H9 (cell line): ENCODE data around the gene C5orf15. TPM values are rescaled to one million over a fixed set of nuclear protein-coding genes. Genes with fewer than 3 reads are reported as not detected.

Experiments used
- DNase-seq: peaks from one replicate; pipeline ENCODE4 v3.0.0-alpha.2; 2017
- H2AFZ ChIP-seq: one replicate; pipeline ENCODE4 v1.6.1; 2013; ENCODE audit warnings: mild to moderate bottlenecking, low read length, control low read depth, moderate library complexity
- H2AK5ac ChIP-seq: 2 replicates; pipeline ENCODE4 v1.6.1; 2013; ENCODE audit warnings: low read length, control low read depth, mixed read lengths; ENCODE audit not compliant: insufficient read length
- H2BK120ac ChIP-seq: one replicate; pipeline ENCODE4 v1.6.1; 2013; ENCODE audit warnings: low read depth, mild to moderate bottlenecking, low read length, control low read depth, inconsistent platforms; ENCODE audit not compliant: poor library complexity, severe bottlenecking
- H2BK12ac ChIP-seq: 2 replicates; pipeline ENCODE4 v1.6.1; 2013; ENCODE audit warnings: low read length, control low read depth, mixed read lengths, low read depth; ENCODE audit not compliant: insufficient read length
- H2BK15ac ChIP-seq: 2 replicates; pipeline ENCODE4 v1.6.1; 2013; ENCODE audit warnings: low read depth, low read length, control low read depth
- H2BK20ac ChIP-seq: one replicate; pipeline ENCODE4 v1.6.1; 2013; ENCODE audit warnings: low read depth, mild to moderate bottlenecking, low read length, control low read depth, inconsistent platforms; ENCODE audit not compliant: poor library complexity, severe bottlenecking
- H2BK5ac ChIP-seq: 2 replicates; pipeline ENCODE4 v1.6.1; 2013; ENCODE audit warnings: low read length, control low read depth, mixed read lengths; ENCODE audit not compliant: insufficient read length
- H3K14ac ChIP-seq: 2 replicates; pipeline ENCODE4 v1.6.1; 2013; ENCODE audit warnings: low read length, control low read depth; ENCODE audit not compliant: insufficient read depth
- H3K18ac ChIP-seq: 2 replicates; pipeline ENCODE4 v1.6.1; 2013; ENCODE audit warnings: low read depth, mild to moderate bottlenecking, mixed read lengths, low read length, control low read depth; ENCODE audit not compliant: insufficient read length
- H3K23ac ChIP-seq: 2 replicates; pipeline ENCODE4 v1.6.1; 2013; ENCODE audit warnings: low read length, control low read depth, mixed read lengths, low read depth; ENCODE audit not compliant: insufficient read length
- H3K23me2 ChIP-seq: 2 replicates; pipeline ENCODE4 v1.6.1; 2013; ENCODE audit warnings: low read depth, mild to moderate bottlenecking, mixed read lengths, low read length, control low read depth; ENCODE audit not compliant: insufficient read length, poor library complexity, severe bottlenecking
- H3K27ac ChIP-seq: 2 replicates; pipeline ENCODE4 v1.5.1; 2013; ENCODE audit warnings: low read length, control low read depth, mixed read lengths, low read depth; ENCODE audit not compliant: insufficient read length
- H3K27me3 ChIP-seq: 2 replicates; pipeline ENCODE4 v1.6.1; 2013; ENCODE audit warnings: low read length, control low read depth, inconsistent platforms; ENCODE audit not compliant: insufficient read depth
- H3K4ac ChIP-seq: 2 replicates; pipeline ENCODE4 v1.6.1; 2013; ENCODE audit warnings: low read depth, mild to moderate bottlenecking, control low read depth, inconsistent platforms, low read length, moderate library complexity
- H3K4me1 ChIP-seq: 2 replicates; pipeline ENCODE4 v1.6.1; 2013; ENCODE audit warnings: low read length, control low read depth, inconsistent platforms; ENCODE audit not compliant: insufficient read depth
- H3K4me2 ChIP-seq: 2 replicates; pipeline ENCODE4 v1.6.1; 2013; ENCODE audit warnings: low read length, control low read depth, mixed read lengths; ENCODE audit not compliant: insufficient read length, insufficient read depth
- H3K56ac ChIP-seq: 2 replicates; pipeline ENCODE4 v1.6.1; 2013; ENCODE audit warnings: low read depth, mild to moderate bottlenecking, mixed read lengths, low read length, control low read depth; ENCODE audit not compliant: insufficient read length
- H3K79me1 ChIP-seq: 2 replicates; pipeline ENCODE4 v1.6.1; 2013; ENCODE audit warnings: low read depth, mild to moderate bottlenecking, moderate library complexity, low read length, control low read depth, inconsistent platforms; ENCODE audit not compliant: insufficient read depth, poor library complexity, severe bottlenecking
- H3K79me2 ChIP-seq: 2 replicates; pipeline ENCODE4 v1.6.1; 2013; ENCODE audit warnings: low read length, control low read depth, inconsistent platforms; ENCODE audit not compliant: insufficient read depth
- H3K9ac ChIP-seq: 2 replicates; pipeline ENCODE4 v1.6.1; 2013; ENCODE audit warnings: low read length, control low read depth, mixed read lengths; ENCODE audit not compliant: insufficient read length; ENCODE audit errors: extremely low read depth
- H3K9me3 ChIP-seq: one replicate; pipeline ENCODE4 v1.6.1; 2013; ENCODE audit warnings: low read depth, low read length, inconsistent platforms; ENCODE audit not compliant: control insufficient read depth
- H3T11ph ChIP-seq: one replicate; pipeline ENCODE4 v1.6.1; 2013; ENCODE audit warnings: mild to moderate bottlenecking, low read length, control low read depth, inconsistent platforms
- H4K20me1 ChIP-seq: one replicate; pipeline ENCODE4 v1.6.1; 2013; ENCODE audit not compliant: control insufficient read depth, insufficient read length, insufficient read depth
- H4K5ac ChIP-seq: 2 replicates; pipeline ENCODE4 v1.6.1; 2013; ENCODE audit warnings: low read depth, mild to moderate bottlenecking, mixed read lengths, low read length, control low read depth; ENCODE audit not compliant: insufficient read length
- H4K8ac ChIP-seq: replicated peaks from 2 replicates; pipeline ENCODE4 v1.6.1; 2013; ENCODE audit warnings: low read length, control low read depth, mixed read lengths, low read depth; ENCODE audit not compliant: insufficient read length
- H4K91ac ChIP-seq: 2 replicates; pipeline ENCODE4 v1.6.1; 2013; ENCODE audit warnings: low read depth, mild to moderate bottlenecking, moderate library complexity, mixed read lengths, low read length, control low read depth; ENCODE audit not compliant: insufficient read length
- H3K27ac Mint-ChIP-seq, 3 experiments: 2 replicates in 2 of 3; 3 replicates in 1 of 3; pipeline ENCODE4 v1.8.0; 2020 to 2021; ENCODE audit warnings: mixed read lengths in 3 of 3, mild to moderate bottlenecking in 1 of 3, moderate library complexity in 1 of 3
- H3K27me3 Mint-ChIP-seq: 2 replicates; pipeline ENCODE4 v1.8.0; 2021; ENCODE audit warnings: low read depth, mild to moderate bottlenecking, moderate library complexity, mixed read lengths
- H3K36me3 Mint-ChIP-seq, 3 experiments: 2 replicates in 2 of 3; 3 replicates in 1 of 3; pipeline ENCODE4 v1.8.0; 2020 to 2021; ENCODE audit warnings: low read depth in 3 of 3, mixed read lengths in 3 of 3; ENCODE audit not compliant: insufficient read depth in 1 of 3
- H3K4me1 Mint-ChIP-seq, 2 experiments: 2 replicates each; pipeline ENCODE4 v1.8.0; 2020; ENCODE audit warnings: mixed read lengths in 2 of 2
- H3K4me3 Mint-ChIP-seq, 2 experiments: 2 replicates in 1 of 2; 3 replicates in 1 of 2; pipeline ENCODE4 v1.8.0; 2020 to 2021; ENCODE audit warnings: mild to moderate bottlenecking in 2 of 2, mixed read lengths in 2 of 2, moderate library complexity in 1 of 2
- H3K9me3 Mint-ChIP-seq, 2 experiments: 2 replicates in 1 of 2; 3 replicates in 1 of 2; pipeline ENCODE4 v1.8.0; 2020; ENCODE audit warnings: mild to moderate bottlenecking in 2 of 2, mixed read lengths in 2 of 2, moderate library complexity in 1 of 2
- CTCF ChIP-seq: fragments of 200-600 bp; sonication (generic); conservative IDR thresholded peaks from 3 replicates; pipeline ENCODE4 v1.8.0; 2021; ENCODE audit warnings: antibody characterized with exemption, mild to moderate bottlenecking
- WGBS: extraction: QIAGEN DNeasy Blood & Tissue Kit; methylation state at CpG from one replicate; pipeline ENCODE4 v1.1.7; 2013; ENCODE audit warnings: missing lambda C conversion rate, low lambda C conversion rate, mixed read lengths; ENCODE audit not compliant: insufficient read length; ENCODE audit errors: extremely low coverage; 5-methylcytosine and 5-hydroxymethylcytosine counted together
- total RNA-seq: library from RNA; stranded (reverse); gene quantifications from 2 replicates; pipeline ENCODE4 v1.2.1, GENCODE V29; 2021

The C5orf15 gene
- total RNA-seq, 1 experiment from 2014 or later = 33.4 TPM

GRCh38 chr5:133907075-133907474 lies 61.4 kb downstream of the C5orf15 start:
- H3K4ac ChIP-seq = no peak overlapping the region
- no peak overlapping the region for H3K4me2 ChIP-seq
- no peak overlapping the region for H2AK5ac ChIP-seq
- no peaks in the 10 kb centered on the region for H3K79me2 ChIP-seq
- H3K4me3 Mint-ChIP-seq = no peak overlapping the region
- no peaks in the 10 kb centered on the region for H4K20me1 ChIP-seq
- no peak overlapping the region for H4K8ac ChIP-seq
- peaks cover 0 to 3% of the 10 kb centered on the region in 2 experiments; a peak in 1 of 4 replicates for H3K4me1 Mint-ChIP-seq
- no peaks in the 10 kb centered on the region for H3K9me3 Mint-ChIP-seq
- no peaks in the 10 kb centered on the region for H3K79me1 ChIP-seq
- H3K18ac ChIP-seq = no peak overlapping the region
- no peak overlapping the region for H4K5ac ChIP-seq
- H3K14ac ChIP-seq = no peak overlapping the region
- peaks cover 3% of the 10 kb centered on the region for H3K27me3 Mint-ChIP-seq
- no peak for TF ChIP-seq CTCF
- WGBS = no CpG with 5 or more reads among the region's 9 CpGs
- no peak overlapping the region for H2BK15ac ChIP-seq
- H3K23ac ChIP-seq = no peak overlapping the region
- no peak overlapping the region for H4K91ac ChIP-seq
- H3K36me3 Mint-ChIP-seq = no peaks in the 10 kb centered on the region
- H2BK120ac ChIP-seq = no peak overlapping the region
- no peak overlapping the region for H2AFZ ChIP-seq
- no peak overlapping the region for H2BK20ac ChIP-seq
- no peak overlapping the region for H2BK12ac ChIP-seq
- H3K4me1 ChIP-seq = no peaks in the 10 kb centered on the region
- H3K56ac ChIP-seq = no peak overlapping the region
- H2BK5ac ChIP-seq = no peak overlapping the region
- H3K9me3 ChIP-seq = no peaks in the 10 kb centered on the region
- H3K23me2 ChIP-seq = no peaks in the 10 kb centered on the region
- no peak for DNase-seq
- no peak overlapping the region for H3K27ac ChIP-seq
- no peak overlapping the region for H3T11ph ChIP-seq
- no peaks in the 10 kb centered on the region for H3K27me3 ChIP-seq
- no peak overlapping the region for H3K27ac Mint-ChIP-seq
- H3K9ac ChIP-seq = no peak overlapping the region
